Thoracic aorta (tissue), 2 donors: ENCODE measurements around the gene SYN1. TPM values are rescaled to one million over a fixed set of nuclear protein-coding genes. Genes with fewer than 3 reads are reported as not detected.

Source experiments
- ATAC-seq: fragments of 150-250 bp; one replicate; pipeline ENCODE4 v1.8.0; 2017; ENCODE audit warnings: low read depth; ENCODE audit not compliant: insufficient number of reproducible peaks, low FRiP score
- DNase-seq: peaks from one replicate; pipeline ENCODE4 v3.0.0-alpha.2; 2020; ENCODE audit warnings: low spot score
- H3K27ac ChIP-seq, 2 donors: fragments of 200-600 bp; sonication (generic); 1 replicate in 1 of 2; 2 replicates in 1 of 2; pipeline ENCODE4 v1.5.1; 2016; ENCODE audit warnings: mild to moderate bottlenecking in 2 of 2, moderate library complexity in 2 of 2
- H3K27me3 ChIP-seq: fragments of 200-600 bp; sonication (generic); replicated peaks from 2 replicates; pipeline ENCODE4 v1.6.0; 2016; ENCODE audit warnings: mild to moderate bottlenecking; ENCODE audit not compliant: insufficient read depth
- H3K36me3 ChIP-seq: fragments of 200-600 bp; sonication (generic); one replicate; pipeline ENCODE4 v1.5.1; 2016
- H3K4me1 ChIP-seq, 2 donors: fragments of 200-600 bp; sonication (generic); 1 replicate in 1 of 2; 2 replicates in 1 of 2; pipeline versions ENCODE4 v1.5.1 to v1.6.0; 2016; ENCODE audit warnings: low read depth in 2 of 2, mild to moderate bottlenecking in 1 of 2; ENCODE audit not compliant: control insufficient read depth in 1 of 2
- H3K4me3 ChIP-seq: fragments of 200-600 bp; sonication (generic); 2 replicates; pipeline ENCODE4 v1.5.1; 2016; ENCODE audit warnings: mild to moderate bottlenecking
- H3K9me3 ChIP-seq: fragments of 200-600 bp; sonication (generic); 2 replicates; pipeline ENCODE4 v1.5.1; 2016
- total RNA-seq, 2 donors: library from RNA; depleted of rRNA; stranded (reverse); fragments of >200 nt; gene quantifications; one replicate each; pipeline versions ENCODE4 v1.1.0 to v1.2.3, GENCODE V29; 2016
- TF ChIP-seq, protein P1 (sequence below): fragments of 200-600 bp; sonication (generic); IDR thresholded peaks from one replicate; pipeline ENCODE4 v1.5.1; 2019; ENCODE audit warnings: antibody characterized with exemption

Gene SYN1
- total RNA-seq, 2 donors from 2014 or later = 0.27 to 0.85 TPM

DNA sequence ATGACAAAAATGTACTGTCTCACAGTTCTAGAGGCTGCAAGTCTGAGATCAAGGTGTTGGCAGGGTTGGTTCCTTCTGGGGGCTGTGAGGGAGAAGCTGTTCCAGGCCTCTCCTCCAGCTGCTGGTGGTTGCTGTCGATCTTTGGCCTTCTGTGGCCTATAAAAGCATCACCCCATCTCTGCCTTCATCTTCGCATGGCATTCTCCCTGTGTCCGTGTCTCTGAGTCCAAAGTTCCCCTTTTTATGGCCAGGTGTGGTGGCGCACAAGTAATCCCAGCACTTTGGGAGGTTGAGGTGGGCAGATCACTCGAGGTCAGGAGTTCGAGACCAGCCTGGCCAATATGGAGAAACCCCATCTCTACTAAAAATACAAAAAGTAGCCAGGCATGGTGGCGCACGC, 90.1 kb downstream of the SYN1 start:
- Histone ChIP-seq H3K9me3 (no peaks in the 10 kb centered on the region), H3K27me3 (no peaks in the 10 kb centered on the region), H3K4me3 (no peak overlapping the region), H3K36me3 (no peaks in the 10 kb centered on the region), H3K4me1 (no peaks in the 10 kb centered on the region), H3K27ac (no peak overlapping the region)
- ATAC-seq (no peak), DNase-seq (no peak)
- TF ChIP-seq, protein P1, sequence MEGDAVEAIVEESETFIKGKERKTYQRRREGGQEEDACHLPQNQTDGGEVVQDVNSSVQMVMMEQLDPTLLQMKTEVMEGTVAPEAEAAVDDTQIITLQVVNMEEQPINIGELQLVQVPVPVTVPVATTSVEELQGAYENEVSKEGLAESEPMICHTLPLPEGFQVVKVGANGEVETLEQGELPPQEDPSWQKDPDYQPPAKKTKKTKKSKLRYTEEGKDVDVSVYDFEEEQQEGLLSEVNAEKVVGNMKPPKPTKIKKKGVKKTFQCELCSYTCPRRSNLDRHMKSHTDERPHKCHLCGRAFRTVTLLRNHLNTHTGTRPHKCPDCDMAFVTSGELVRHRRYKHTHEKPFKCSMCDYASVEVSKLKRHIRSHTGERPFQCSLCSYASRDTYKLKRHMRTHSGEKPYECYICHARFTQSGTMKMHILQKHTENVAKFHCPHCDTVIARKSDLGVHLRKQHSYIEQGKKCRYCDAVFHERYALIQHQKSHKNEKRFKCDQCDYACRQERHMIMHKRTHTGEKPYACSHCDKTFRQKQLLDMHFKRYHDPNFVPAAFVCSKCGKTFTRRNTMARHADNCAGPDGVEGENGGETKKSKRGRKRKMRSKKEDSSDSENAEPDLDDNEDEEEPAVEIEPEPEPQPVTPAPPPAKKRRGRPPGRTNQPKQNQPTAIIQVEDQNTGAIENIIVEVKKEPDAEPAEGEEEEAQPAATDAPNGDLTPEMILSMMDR = no peak

DNA sequence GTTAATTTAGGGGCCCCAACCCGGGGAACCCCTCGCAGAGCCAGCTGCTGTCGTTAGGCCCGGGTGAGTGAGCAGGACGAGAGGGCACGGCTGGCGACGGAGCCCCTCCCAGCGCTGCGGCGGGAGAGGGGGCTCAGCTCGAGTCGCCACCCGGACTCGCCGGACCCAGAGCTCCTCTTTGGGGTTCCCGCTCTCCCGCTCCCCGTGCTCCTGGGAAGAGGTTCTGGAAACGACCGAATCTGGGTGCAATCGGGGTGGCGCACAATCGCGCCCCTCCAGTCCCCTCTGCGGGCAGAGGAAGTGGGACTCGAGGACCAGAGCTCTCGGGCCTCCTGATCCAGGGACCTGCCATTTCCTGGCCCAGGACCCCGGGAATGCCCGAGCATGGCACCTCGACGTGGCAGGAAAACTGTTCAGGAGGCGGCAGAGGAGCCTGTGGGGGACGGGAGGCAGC, 95.9 kb downstream of the SYN1 start:
- Histone ChIP-seq H3K36me3 (no peaks in the 10 kb centered on the region), H3K27ac (no peak overlapping the region), H3K4me3 (peak overlapping the region; percentile 80), H3K27me3 (no peaks in the 10 kb centered on the region), H3K9me3 (no peaks in the 10 kb centered on the region), H3K4me1 (no peaks in the 10 kb centered on the region)
- ATAC-seq = no peak
- no peak for DNase-seq
- TF ChIP-seq, protein P1 = no peak

GRCh38 chrX:47523297-47523696, 96.4 kb downstream of the SYN1 start:
- no peaks in the 10 kb centered on the region for H3K36me3 ChIP-seq
- no peak overlapping the region for H3K27ac ChIP-seq
- H3K4me3 ChIP-seq = peak overlapping the region; percentile 80
- H3K9me3 ChIP-seq = no peaks in the 10 kb centered on the region
- peak; percentile 9 for DNase-seq
- H3K27me3 ChIP-seq = no peaks in the 10 kb centered on the region
- ATAC-seq = no peak
- H3K4me1 ChIP-seq = no peaks in the 10 kb centered on the region
- TF ChIP-seq, protein P1 = peak; percentile 79

Other genes starting within 250 kb of the SYN1 start
- not detected for gene ZNF157, start 249.3 kb downstream of the SYN1 start, total RNA-seq
- gene ZNF41, start 136.6 kb downstream of the SYN1 start, total RNA-seq = 1 to 10 TPM; 8.1 to 9.1 TPM
- gene ARAF, start 58.7 kb downstream of the SYN1 start, total RNA-seq = 10 to 100 TPM; 44.5 to 52.3 TPM
- 1,000 to 10,000 TPM in 1 of 2 donors, 100 to 1,000 TPM in 1; 635 to 1,379 TPM for gene TIMP1, start 37.4 kb downstream of the SYN1 start, total RNA-seq
- gene CFP, start 10.1 kb upstream of the SYN1 start, total RNA-seq = 10 to 100 TPM; 13.1 to 18.9 TPM
- gene ELK1, start 30.7 kb upstream of the SYN1 start, total RNA-seq = 10 to 100 TPM; 23.8 to 33.4 TPM
- gene UXT, start 39.3 kb upstream of the SYN1 start, total RNA-seq = 100 to 1,000 TPM in 1 of 2 donors, 10 to 100 TPM in 1; 71.8 to 124 TPM
- 1 to 10 TPM; 6.8 to 8.2 TPM for gene ZNF81, start 217.0 kb upstream of the SYN1 start, total RNA-seq